ENCODE data around the gene BTBD19.

The BTBD19 gene

GRCh38 chr1:44862829-44863401 lies 54.6 kb downstream of the BTBD19 start:
- ATAC-seq (ENCODE audit: low read depth) (no peak), DNase-seq (ENCODE audit: low spot score in 2 of 2) (no peak)
- Mint-ChIP-seq H3K27ac (no peak overlapping the region), H3K4me1 (peaks cover 3% of the 10 kb centered on the region), H3K4me3 (no peak overlapping the region), H3K9me3 (no peaks in the 10 kb centered on the region), H3K27me3 (no peaks in the 10 kb centered on the region), H3K36me3 (peaks cover 8% of the 10 kb centered on the region)
